Measurements from ENCODE around the gene RFPL3. TPM values are rescaled to one million over a fixed set of nuclear protein-coding genes. Genes with fewer than 3 reads are reported as not detected.

RFPL3 gene
- total RNA-seq = not detected in 2 replicates

GRCh38 chr22:32357567-32357966, at the start of gene RFPL3:
TSS of gene RFPL3 (plus strand) at chr22:32357867. CDS start at chr22:32358072, 205 bp downstream.

Other genes starting within 250 kb of the RFPL3 start
- gene C22orf42, start 198.6 kb upstream of the RFPL3 start, total RNA-seq = not detected in 2 replicates
- not detected in 2 replicates for gene RFPL2, start 152.8 kb upstream of the RFPL3 start, total RNA-seq
- not detected in 2 replicates for gene SLC5A4, start 102.5 kb upstream of the RFPL3 start, total RNA-seq
- 133 and 137 TPM in 2 replicates for gene RTCB, start 54.4 kb downstream of the RFPL3 start, total RNA-seq
- gene BPIFC, start 106.6 kb downstream of the RFPL3 start, total RNA-seq = not detected in 2 replicates
- 47.8 and 52.8 TPM in 2 replicates for gene FBXO7, start 116.9 kb downstream of the RFPL3 start, total RNA-seq

Measured in smooth muscle cell of bladder (primary cell).